Psoas muscle (tissue), 8 donors: ENCODE measurements around the gene DHTKD1. TPM values are rescaled to one million over a fixed set of nuclear protein-coding genes. Genes with fewer than 3 reads are reported as not detected.
"Not testable (repeated sequence)": the region's sequence is repeated elsewhere in the genome, so short reads cannot be mapped to it uniquely, and the experiment has no call there.

Source experiments
- ATAC-seq, 4 donors: fragments of 200-7000 bp; cut with Tn5 transposase; one replicate each; pipeline ENCODE4 v1.9.1; 2020; ENCODE audit warnings: moderate library complexity in 3 of 4, mild to moderate bottlenecking in 2 of 4
- DNase-seq, 2 donors: peaks; one replicate each; pipeline ENCODE4 v3.0.0-alpha.2; 2020
- H3K27ac ChIP-seq: fragments of 200-600 bp; one replicate; pipeline ENCODE4 v1.8.0; 2022
- H3K27me3 ChIP-seq, 3 donors: fragments of 200-600 bp in 1 of 3; one replicate each; pipeline versions ENCODE4 v1.6.1 to v1.8.0; 2013 to 2022; ENCODE audit warnings: low read length in 2 of 3, mild to moderate bottlenecking in 2 of 3, moderate library complexity in 1 of 3; ENCODE audit not compliant: insufficient read depth in 3 of 3
- H3K36me3 ChIP-seq, 2 donors: fragments of 200-600 bp in 1 of 2; one replicate each; pipeline versions ENCODE4 v1.6.1 to v1.8.0; 2013 to 2022; ENCODE audit warnings: low read depth in 1 of 2, mild to moderate bottlenecking in 1 of 2, moderate library complexity in 1 of 2; ENCODE audit not compliant: insufficient read depth in 1 of 2
- H3K4me1 ChIP-seq: fragments of 200-600 bp; one replicate; pipeline ENCODE4 v1.8.0; 2022
- H3K4me3 ChIP-seq: fragments of 200-600 bp; one replicate; pipeline ENCODE4 v1.8.0; 2022; ENCODE audit warnings: mild to moderate bottlenecking
- H3K9me3 ChIP-seq: fragments of 200-600 bp; one replicate; pipeline ENCODE4 v1.8.0; 2022
- CTCF ChIP-seq: fragments of 200-600 bp; IDR thresholded peaks from one replicate; pipeline ENCODE4 v1.8.0; 2022; ENCODE audit warnings: antibody characterized with exemption
- WGBS, 3 donors: extraction: QIAGEN DNeasy Blood & Tissue Kit; methylation state at CpG; one replicate each; pipeline versions ENCODE4 v1.1.6 to v1.1.7; 2013; 5-methylcytosine and 5-hydroxymethylcytosine counted together
- intact Hi-C, 2 donors: fragments of 100-400 bp; cut with DNase I; formaldehyde crosslinking; loops; one replicate each; pipeline versions ENCODE4 v1.11.0 to v1.14.2; 2022
- polyA plus RNA-seq, 3 donors: library from polyadenylated mRNA; stranded (reverse); fragments of 200-250 nt; gene quantifications; one replicate each; pipeline ENCODE4 v1.2.3, GENCODE V29; 2013
- total RNA-seq, 4 donors: library from RNA; stranded (reverse); fragmentation: NEBNext Ultra II Directional in 2 of 4; extraction: Animal tissue kit (Norgen Biotek cat#: 25700) in 2 of 4; gene quantifications; one replicate each; pipeline versions ENCODE4 v1.2.1 to v1.2.4, GENCODE V29; 2021 to 2023
- donor health status: healthy with polysubstance abuse.
- donor health status: DM: no; HTN: no; CAD: no; lungs with moderate emphysema.
- donor health status: Bipolar disorder and iron deficiency.
- donor health status: healthy.
- donor health status: DM: yes; HTN: yes; CAD: no.
- donor health status: DM: no; HTN: no; CAD: no.
- donor health status: DM: no; HTN: no; CAD: no.
- donor health status: DM: yes; HTN: yes; CAD: no.

The DHTKD1 gene
- total and polyA plus RNA-seq, 7 donors = 5.8 to 31.7 (median 14.1) TPM

- TF ChIP-seq CTCF = no peak
- WGBS, 3 donors = 84 to 94% (median 92%) methylated on average over 4 of the region's 4 CpGs
- intact Hi-C loops = no loop called here
- ATAC-seq (no peak), DNase-seq (no peak)
- Histone ChIP-seq H3K27ac (no peak overlapping the region), H3K9me3 (no peaks in the 10 kb centered on the region), H3K36me3 (no peaks in the 10 kb centered on the region), H3K4me1 (no peaks in the 10 kb centered on the region), H3K4me3 (no peak overlapping the region), H3K27me3 (no peaks in the 10 kb centered on the region)
Measured at GRCh38 chr10:12061124-12061523, 7.6 kb upstream of the DHTKD1 start.

GRCh38 chr10:12062754-12063482 lies 5.8 kb upstream of the DHTKD1 start:
- Histone ChIP-seq H3K9me3 (no peaks in the 10 kb centered on the region), H3K27ac (no peak overlapping the region), H3K36me3 (no peaks in the 10 kb centered on the region), H3K4me1 (no peaks in the 10 kb centered on the region), H3K4me3 (no peak overlapping the region), H3K27me3 (no peaks in the 10 kb centered on the region)
- ATAC-seq = no peak
- WGBS, 3 donors = 66 to 71% (median 68%) methylated on average over 14 of the region's 14 CpGs
- intact Hi-C loops = no loop called here
- no peak for DNase-seq
- TF ChIP-seq CTCF = no peak

DNA sequence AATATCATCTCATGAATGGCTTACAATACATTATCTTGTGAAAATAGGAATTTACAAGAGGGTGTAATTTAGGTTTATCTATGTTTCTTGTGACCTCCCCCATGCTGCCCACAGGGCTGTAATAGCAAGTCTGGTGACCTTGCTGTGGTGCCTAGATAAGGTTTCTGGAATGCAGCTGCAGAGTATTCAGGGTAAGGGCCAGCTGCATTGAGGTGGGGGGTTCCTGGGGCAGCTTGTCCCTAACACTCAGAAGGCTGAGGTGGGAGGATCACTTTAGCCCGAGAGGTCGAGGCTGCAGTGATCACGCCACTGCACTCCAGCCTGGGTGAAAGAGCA lies 5.3 kb upstream of the DHTKD1 start:
- Histone ChIP-seq H3K27me3 (no peaks in the 10 kb centered on the region), H3K27ac (no peak overlapping the region), H3K4me1 (no peaks in the 10 kb centered on the region), H3K36me3 (no peaks in the 10 kb centered on the region), H3K9me3 (no peaks in the 10 kb centered on the region), H3K4me3 (no peak overlapping the region)
- 81 to 84% (median 83%) methylated on average over 3 of the region's 3 CpGs for WGBS, 3 donors
- DNase-seq (no peak), ATAC-seq (no peak)
- TF ChIP-seq CTCF = no peak
- intact Hi-C loops = no loop called here

DNA sequence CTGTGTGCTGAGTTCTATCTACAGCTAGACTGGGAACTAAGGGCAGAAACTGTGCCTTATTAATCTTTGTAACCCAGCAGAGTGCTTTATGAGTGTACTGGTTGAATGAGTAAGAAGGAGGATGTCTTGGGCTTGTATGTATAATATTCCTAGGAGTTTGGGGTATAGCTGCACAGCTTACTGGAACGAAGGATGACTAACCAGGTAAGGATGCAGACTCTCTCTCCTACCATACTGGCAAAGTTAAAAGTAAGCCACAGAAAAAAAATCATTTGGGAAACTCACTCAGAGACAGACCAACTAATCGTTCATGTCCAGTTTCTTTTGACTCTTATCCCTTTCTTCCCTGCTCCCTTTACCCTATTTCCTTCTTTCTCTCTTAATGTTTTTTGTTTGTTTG lies 1.4 kb upstream of the DHTKD1 start:
- intact Hi-C loops = no loop called here
- H3K36me3 ChIP-seq = no peaks in the 10 kb centered on the region
- TF ChIP-seq CTCF = no peak
- no peak overlapping the region for H3K27ac ChIP-seq
- WGBS, 3 donors = 87 to 89% (median 87%) methylated on average over 2 of the region's 2 CpGs
- no peaks in the 10 kb centered on the region for H3K9me3 ChIP-seq
- DNase-seq (no peak), ATAC-seq (no peak)
- H3K4me3 ChIP-seq = no peak overlapping the region
- H3K4me1 ChIP-seq = peaks cover 10% of the 10 kb centered on the region
- H3K27me3 ChIP-seq = no peaks in the 10 kb centered on the region

DNA sequence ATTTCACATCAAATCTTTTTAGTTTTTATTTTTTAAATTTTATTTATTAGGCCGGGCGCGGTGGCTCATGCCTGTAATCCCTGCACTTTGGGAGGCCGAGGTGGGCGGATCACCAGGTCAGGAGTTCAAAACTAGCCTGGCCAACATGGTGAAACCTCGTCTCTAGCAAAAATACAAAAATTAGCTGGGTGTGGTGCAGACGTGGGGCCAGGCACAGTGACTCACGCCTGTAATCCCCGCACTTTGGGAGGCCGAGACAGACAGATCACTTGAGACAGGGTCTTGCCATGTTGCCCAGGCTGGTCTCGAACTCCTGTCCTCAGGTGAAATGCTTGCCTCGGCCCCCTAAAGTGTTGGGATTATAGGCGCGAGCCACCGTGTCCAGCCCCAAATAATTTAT lies 2.7 kb downstream of the DHTKD1 start:
- not testable (repeated sequence) for H3K36me3 ChIP-seq, H3K4me3 ChIP-seq, ATAC-seq, H3K27ac ChIP-seq, DNase-seq, H3K9me3 ChIP-seq, H3K4me1 ChIP-seq, H3K27me3 ChIP-seq
- WGBS, 3 donors = 93 to 95% (median 94%) methylated on average over 15 of the region's 15 CpGs
- intact Hi-C loops = loop anchor here in 1 of 2 donors (5.0 kb wide), 1 partner anchor 56 kb away; the partner anchor contains the start of gene SEC61A2
